Measurements from ENCODE around the gene DHRS2.

- peak; percentile 84 for TF ChIP-seq CREM (IDR thresholded peaks at IDR 0.05; ENCODE audit: low read depth)
- peak; percentile 76; the same call in 1 of the 2 replicates for TF ChIP-seq JUND (IDR thresholded peaks at IDR 0.05; ENCODE audit: low read depth, low read length)
- no peak for TF ChIP-seq CTCF (IDR thresholded peaks at IDR 0.05 in 2 of 3, conservative IDR thresholded peaks at IDR 0.05 in 1 of 3; ENCODE audit: control insufficient read depth in 2 of 3, extremely low read depth in 1 of 3, insufficient read depth in 1 of 3, low read depth in 3 of 3, low read length in 3 of 3)
Observed at GRCh38 chr14:23605931-23606585, 30.1 kb upstream of the DHRS2 start.

Data from GM12878 (cell line).